Prostate gland (tissue), 2 donors: ENCODE measurements around the gene STK38L. TPM values are rescaled to one million over a fixed set of nuclear protein-coding genes. Genes with fewer than 3 reads are reported as not detected.

ENCODE experiments used
- DNase-seq: peaks from one replicate; pipeline ENCODE4 v3.0.0-alpha.2; 2019; ENCODE audit warnings: low spot score
- H3K27ac ChIP-seq, 2 donors: fragments of 200-600 bp; sonication (generic); 2 replicates each; pipeline ENCODE4 v1.5.1; 2017 to 2019
- H3K27me3 ChIP-seq: fragments of 200-600 bp; sonication (generic); replicated peaks from 2 replicates; pipeline ENCODE4 v1.5.1; 2019; ENCODE audit not compliant: insufficient read depth
- H3K36me3 ChIP-seq, 2 donors: fragments of 200-600 bp; sonication (generic); 1 replicate in 1 of 2; 2 replicates in 1 of 2; pipeline versions ENCODE4 v1.5.1 to v1.8.1; 2017 to 2019
- H3K4me1 ChIP-seq: fragments of 200-600 bp; sonication (generic); replicated peaks from 2 replicates; pipeline ENCODE4 v1.5.1; 2019
- H3K4me3 ChIP-seq, 2 donors: fragments of 200-600 bp; sonication (generic); 2 replicates each; pipeline ENCODE4 v1.5.1; 2017 to 2019
- H3K9me3 ChIP-seq: fragments of 200-600 bp; sonication (generic); 2 replicates; pipeline ENCODE4 v1.5.1; 2017
- POLR2A ChIP-seq: fragments of 450-650 bp; IDR thresholded peaks from one replicate; pipeline ENCODE4 v1.6.1; 2016; ENCODE audit warnings: antibody characterized with exemption, mild to moderate bottlenecking
- POLR2AphosphoS5 ChIP-seq: sonication (generic); formaldehyde crosslinking; IDR thresholded peaks from one replicate; pipeline ENCODE4 v1.6.1; 2017; ENCODE audit warnings: antibody characterized with exemption
- WGBS: methylation state at CpG from one replicate; pipeline ENCODE4 v1.1.5; 2018; 5-methylcytosine and 5-hydroxymethylcytosine counted together
- intact Hi-C: fragments of 100-400 bp; cut with DNase I; formaldehyde crosslinking; loops from one replicate; pipeline ENCODE4 v1.14.2; 2022
- total RNA-seq, 2 donors: library from RNA; depleted of rRNA; stranded (reverse); fragments of >200 nt; gene quantifications; one replicate each; pipeline ENCODE4 v1.1.0, GENCODE V29; 2016
- TF ChIP-seq, protein P1 (sequence below), 4 experiments: fragments of 200-600 bp in 2 of 4; fragments of 450-650 bp in 2 of 4; sonication (generic) in 2 of 4; IDR thresholded peaks; 1 replicate in 3 of 4; 2 replicates in 1 of 4; pipeline ENCODE4 v1.5.1; 2016 to 2019; ENCODE audit warnings: antibody characterized with exemption in 4 of 4, mild to moderate bottlenecking in 2 of 4, moderate library complexity in 2 of 4

STK38L gene
- total RNA-seq, 2 donors from 2014 or later = 25.3 to 37.1 TPM

DNA sequence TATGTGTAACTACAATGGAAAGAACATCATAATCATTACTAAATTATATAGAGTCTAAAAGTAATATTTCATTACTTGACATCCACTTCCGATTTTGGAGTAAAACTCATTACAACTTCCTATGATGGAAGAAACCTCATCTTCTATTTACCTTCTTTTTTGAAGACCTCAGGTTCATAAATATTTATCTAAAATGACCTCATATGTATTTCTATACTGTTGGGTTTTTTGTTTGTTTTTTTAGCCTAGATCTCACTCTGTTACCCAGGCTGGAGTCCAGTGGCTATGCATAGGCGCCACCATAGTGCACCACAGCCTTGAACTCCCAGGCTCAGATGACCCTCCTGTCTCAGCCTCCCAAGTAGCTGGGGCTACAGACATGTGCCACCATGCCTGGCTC lies 48.6 kb downstream of the STK38L start:
- Histone ChIP-seq H3K4me1 (no peaks in the 10 kb centered on the region), H3K4me3 (no peak overlapping the region), H3K27me3 (no peaks in the 10 kb centered on the region), H3K36me3 (no peaks in the 10 kb centered on the region), H3K9me3 (no peaks in the 10 kb centered on the region), H3K27ac (no peak overlapping the region)
- 83% methylated on average over 2 of the region's 2 CpGs for WGBS
- no peak for DNase-seq
- intact Hi-C loops = no loop called here
- TF ChIP-seq, protein P1, sequence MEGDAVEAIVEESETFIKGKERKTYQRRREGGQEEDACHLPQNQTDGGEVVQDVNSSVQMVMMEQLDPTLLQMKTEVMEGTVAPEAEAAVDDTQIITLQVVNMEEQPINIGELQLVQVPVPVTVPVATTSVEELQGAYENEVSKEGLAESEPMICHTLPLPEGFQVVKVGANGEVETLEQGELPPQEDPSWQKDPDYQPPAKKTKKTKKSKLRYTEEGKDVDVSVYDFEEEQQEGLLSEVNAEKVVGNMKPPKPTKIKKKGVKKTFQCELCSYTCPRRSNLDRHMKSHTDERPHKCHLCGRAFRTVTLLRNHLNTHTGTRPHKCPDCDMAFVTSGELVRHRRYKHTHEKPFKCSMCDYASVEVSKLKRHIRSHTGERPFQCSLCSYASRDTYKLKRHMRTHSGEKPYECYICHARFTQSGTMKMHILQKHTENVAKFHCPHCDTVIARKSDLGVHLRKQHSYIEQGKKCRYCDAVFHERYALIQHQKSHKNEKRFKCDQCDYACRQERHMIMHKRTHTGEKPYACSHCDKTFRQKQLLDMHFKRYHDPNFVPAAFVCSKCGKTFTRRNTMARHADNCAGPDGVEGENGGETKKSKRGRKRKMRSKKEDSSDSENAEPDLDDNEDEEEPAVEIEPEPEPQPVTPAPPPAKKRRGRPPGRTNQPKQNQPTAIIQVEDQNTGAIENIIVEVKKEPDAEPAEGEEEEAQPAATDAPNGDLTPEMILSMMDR (IDR thresholded peaks at IDR 0.05) = no peak
- TF ChIP-seq POLR2AphosphoS5 (no peak), POLR2A (no peak)

DNA sequence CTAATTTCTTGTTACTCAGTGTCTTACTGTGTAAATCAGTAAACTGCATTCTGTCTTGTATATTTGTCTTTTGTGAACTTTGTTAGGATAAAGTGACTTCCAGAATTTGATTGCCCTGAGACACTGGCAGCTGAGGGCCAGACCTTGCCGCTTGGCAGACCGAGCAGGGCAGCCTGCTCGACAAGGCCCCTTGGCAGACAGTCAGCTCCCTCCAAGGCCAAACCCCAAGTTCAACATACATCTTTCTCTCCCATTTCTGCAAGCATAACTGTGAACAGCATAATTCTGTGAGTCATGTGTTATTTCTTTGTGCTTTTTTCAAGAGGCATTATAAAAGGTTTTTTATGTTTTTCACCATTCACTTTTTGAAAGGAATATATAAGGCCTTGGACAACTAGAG lies 49.4 kb downstream of the STK38L start:
- intact Hi-C loops = no loop called here
- Histone ChIP-seq H3K27me3 (no peaks in the 10 kb centered on the region), H3K36me3 (no peaks in the 10 kb centered on the region), H3K4me3 (no peak overlapping the region), H3K4me1 (no peaks in the 10 kb centered on the region), H3K9me3 (no peaks in the 10 kb centered on the region), H3K27ac (no peak overlapping the region)
- WGBS = 13% methylated on average over 3 of the region's 3 CpGs
- peak; percentile 49 for DNase-seq
- TF ChIP-seq, protein P1 (IDR thresholded peaks at IDR 0.05) = no peak
- TF ChIP-seq POLR2A = no peak
- TF ChIP-seq POLR2AphosphoS5 = no peak

- H3K27me3 ChIP-seq = no peaks in the 10 kb centered on the region
- H3K9me3 ChIP-seq = no peaks in the 10 kb centered on the region
- TF ChIP-seq, protein P1 (IDR thresholded peaks at IDR 0.05) = no peak
- TF ChIP-seq POLR2AphosphoS5 = no peak
- TF ChIP-seq POLR2A = no peak
- no peaks in the 10 kb centered on the region for H3K36me3 ChIP-seq
- 70% methylated on average over 6 of the region's 6 CpGs for WGBS
- no peak for DNase-seq
- intact Hi-C loops = no loop called here
- H3K4me1 ChIP-seq = no peaks in the 10 kb centered on the region
- H3K4me3 ChIP-seq = no peak overlapping the region
- H3K27ac ChIP-seq = no peak overlapping the region
These were observed 52.6 kb downstream of the STK38L start for GRCh38 chr12:27296674-27297073.

GRCh38 chr12:27297566-27297965 lies 53.5 kb downstream of the STK38L start:
- no peaks in the 10 kb centered on the region for H3K4me1 ChIP-seq
- H3K9me3 ChIP-seq = no peaks in the 10 kb centered on the region
- H3K27ac ChIP-seq = no peak overlapping the region
- intact Hi-C loops = no loop called here
- no peak for TF ChIP-seq POLR2A
- 78% methylated on average over 4 of the region's 4 CpGs for WGBS
- no peaks in the 10 kb centered on the region for H3K27me3 ChIP-seq
- H3K4me3 ChIP-seq = no peak overlapping the region
- DNase-seq = no peak
- no peaks in the 10 kb centered on the region for H3K36me3 ChIP-seq

GRCh38 chr12:27299102-27299501 lies 55.0 kb downstream of the STK38L start:
- TF ChIP-seq POLR2AphosphoS5 (no peak), POLR2A (no peak)
- TF ChIP-seq, protein P1 (IDR thresholded peaks at IDR 0.05) = no peak
- H3K9me3 ChIP-seq = no peaks in the 10 kb centered on the region
- H3K4me3 ChIP-seq = no peak overlapping the region
- H3K4me1 ChIP-seq = no peaks in the 10 kb centered on the region
- 90% methylated on average over 1 of the region's 1 CpG for WGBS
- intact Hi-C loops = no loop called here
- no peaks in the 10 kb centered on the region for H3K36me3 ChIP-seq
- H3K27me3 ChIP-seq = no peaks in the 10 kb centered on the region
- no peak for DNase-seq
- no peak overlapping the region for H3K27ac ChIP-seq
